HG02642 (cell line): ENCODE measurements around the gene AKAP7.

Source experiments
- ATAC-seq: cut with Tn5 transposase; IDR thresholded peaks from one replicate; pipeline ENCODE4 v1.9.1; 2021; ENCODE audit warnings: mild to moderate bottlenecking; ENCODE audit not compliant: unreplicated experiment, poor library complexity

AKAP7 gene

GRCh38 chr6:131197716-131198115, 62.4 kb downstream of the AKAP7 start:
- ATAC-seq = no peak

DNA sequence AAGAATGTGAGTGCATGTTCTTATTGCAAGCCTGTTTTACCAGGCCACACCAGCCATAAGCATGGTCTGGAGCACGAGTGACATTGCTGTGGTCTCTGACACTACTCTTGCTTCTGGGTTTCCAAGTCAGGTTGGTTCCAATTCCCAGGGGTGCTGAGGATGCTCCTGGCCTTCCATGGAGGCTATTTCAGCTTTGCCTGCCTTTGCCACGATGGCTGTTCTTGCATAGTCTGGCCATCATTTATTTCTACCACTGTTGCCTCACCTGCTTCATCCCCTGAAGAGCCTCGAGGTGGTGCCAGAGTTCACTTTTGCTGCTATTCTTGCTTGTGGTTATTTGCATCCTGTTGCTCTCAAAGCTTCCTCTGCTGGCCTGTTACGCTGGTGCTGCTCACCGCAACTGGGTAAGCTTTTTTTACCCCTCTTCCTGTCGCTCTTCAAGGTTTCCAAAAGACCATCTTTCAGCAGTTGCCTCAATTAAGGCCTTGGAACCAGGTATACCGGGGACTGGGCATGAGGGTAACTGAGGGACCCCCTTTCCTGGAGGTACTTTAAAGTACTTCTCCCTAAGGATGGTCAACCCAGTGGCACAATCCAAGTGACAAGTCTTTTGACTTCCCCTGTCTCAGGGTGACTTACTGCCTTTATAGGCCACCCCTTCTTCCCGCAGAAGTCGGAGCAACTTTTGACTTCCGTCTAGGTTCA, 64.5 kb downstream of the AKAP7 start:
- ATAC-seq = peak; percentile 100

GRCh38 chr6:131205481-131206244, 70.4 kb downstream of the AKAP7 start:
- ATAC-seq = no peak

DNA sequence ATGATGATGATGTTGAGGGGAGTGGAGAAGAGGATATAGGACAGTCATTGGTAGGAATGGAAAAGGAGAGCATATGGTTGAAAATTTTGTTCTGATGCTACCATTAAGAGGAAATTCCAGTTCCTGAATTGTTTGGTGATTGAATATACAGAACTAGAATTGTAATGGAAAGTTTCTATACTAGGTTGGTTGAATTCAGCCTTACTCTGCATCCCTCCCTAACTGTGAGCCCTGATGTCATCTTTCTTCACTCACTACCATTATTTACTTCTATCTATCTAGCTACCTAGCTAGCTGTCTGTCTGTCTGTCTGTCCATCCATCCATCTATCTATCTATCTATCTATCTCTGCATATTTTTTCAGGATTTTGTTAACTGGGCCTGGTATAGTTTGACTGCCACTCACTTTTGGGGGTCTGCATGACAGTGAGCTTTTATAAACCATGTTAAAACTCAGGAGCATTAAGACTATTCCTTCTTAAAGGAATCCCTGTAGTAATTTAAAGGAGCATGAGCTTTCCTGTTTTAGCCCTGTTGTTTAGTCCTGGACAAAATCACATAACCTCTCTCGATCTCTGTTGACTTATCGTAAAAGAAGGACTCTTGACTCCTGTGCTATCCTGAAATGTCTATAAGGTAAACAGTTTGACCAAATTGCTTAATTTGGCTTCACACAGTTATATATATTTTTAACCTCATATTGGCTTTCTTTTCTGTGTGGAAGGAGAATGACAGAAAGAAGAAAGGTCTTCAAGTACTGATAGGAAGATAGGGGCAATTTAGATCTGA, 71.4 kb downstream of the AKAP7 start:
- ATAC-seq = no peak

GRCh38 chr6:131208787-131209186, 73.5 kb downstream of the AKAP7 start:
- ATAC-seq = no peak

- no peak for ATAC-seq
These were observed 75.2 kb downstream of the AKAP7 start for GRCh38 chr6:131210469-131210868.

- no peak for ATAC-seq
These were observed 76.8 kb downstream of the AKAP7 start for GRCh38 chr6:131212024-131212423.

DNA sequence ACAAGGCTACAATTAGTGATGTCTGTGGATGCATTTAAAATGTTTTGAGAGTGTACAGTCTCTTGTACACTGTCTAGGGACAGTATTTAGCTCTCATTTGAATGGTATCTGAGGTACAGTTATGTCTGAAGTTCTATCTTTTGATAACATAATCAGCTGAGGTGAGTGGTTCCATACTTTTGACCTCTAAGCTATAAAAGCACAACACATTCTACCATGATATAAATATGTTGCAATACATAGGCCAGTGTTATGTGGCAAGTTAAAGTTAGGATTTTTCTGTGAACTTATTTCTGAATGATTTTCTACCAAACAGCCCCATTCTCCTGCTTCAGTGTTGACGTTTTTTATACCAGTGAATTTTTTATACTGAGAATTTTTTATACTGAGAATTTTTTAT, 77.6 kb downstream of the AKAP7 start:
- ATAC-seq = no peak

DNA sequence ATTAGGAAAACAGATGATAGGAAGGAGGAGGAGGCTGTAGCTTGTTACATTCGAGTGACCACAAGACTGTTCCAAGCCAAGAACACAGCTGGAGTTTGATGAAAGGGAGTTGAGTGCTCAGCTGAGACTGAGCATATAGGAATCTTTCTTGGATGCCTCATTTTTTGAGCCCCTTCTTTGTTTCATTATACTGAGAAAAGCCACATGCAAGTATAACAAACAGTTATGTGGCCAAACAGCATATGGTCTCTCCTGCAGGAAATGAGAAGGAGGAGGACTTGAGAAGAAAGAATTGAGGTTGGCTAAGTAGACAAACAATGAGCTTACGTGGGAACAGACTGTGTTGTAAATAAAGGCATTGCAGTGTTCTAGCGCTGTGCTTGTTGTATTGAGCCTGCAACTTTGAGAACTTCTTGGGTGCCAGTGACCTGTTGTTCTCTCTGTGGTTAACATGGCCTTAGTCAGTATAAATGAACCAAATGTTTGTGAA, 78.3 kb downstream of the AKAP7 start:
- ATAC-seq = no peak

GRCh38 chr6:131215219-131215618, 80.0 kb downstream of the AKAP7 start:
- ATAC-seq = no peak

DNA sequence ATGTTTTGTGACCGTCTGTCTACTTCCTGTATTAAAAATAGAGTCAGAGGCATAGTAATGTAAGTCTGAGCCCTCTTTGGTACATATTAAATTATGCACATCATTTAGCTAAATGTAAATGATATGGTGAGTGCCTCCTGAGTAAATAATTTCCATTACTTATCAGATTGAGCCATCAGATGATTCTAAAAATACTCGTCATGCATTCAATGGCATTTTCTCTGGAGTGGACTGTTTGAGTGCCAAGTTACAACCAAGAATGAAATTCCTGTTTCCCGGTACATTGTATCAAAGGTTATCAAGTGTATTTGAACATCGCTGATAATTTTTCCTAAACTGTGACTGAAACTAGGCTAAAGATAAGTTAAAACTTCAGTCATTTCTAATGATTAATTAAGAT, 81.0 kb downstream of the AKAP7 start:
- no peak for ATAC-seq

GRCh38 chr6:131222773-131223172, 87.5 kb downstream of the AKAP7 start:
- ATAC-seq = no peak

DNA sequence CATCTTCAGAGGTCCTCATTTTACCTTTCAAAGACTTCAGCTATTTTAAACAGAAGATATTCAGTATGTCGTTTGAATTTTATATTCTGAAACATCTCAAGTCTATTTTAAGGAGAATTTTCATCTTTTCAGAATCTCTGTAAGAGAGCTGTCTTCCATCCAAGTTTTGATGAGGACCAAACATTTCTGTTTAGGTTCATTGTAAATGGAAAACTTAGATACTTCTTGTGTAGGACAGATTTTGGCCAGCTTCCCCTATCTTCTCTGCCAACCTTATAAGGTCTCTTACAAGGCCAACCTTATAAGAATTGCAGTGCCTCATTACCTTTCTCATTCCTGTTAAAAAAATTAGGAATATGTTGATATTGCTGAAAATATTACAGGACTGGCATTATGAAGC, 88.1 kb downstream of the AKAP7 start:
- ATAC-seq = no peak

DNA sequence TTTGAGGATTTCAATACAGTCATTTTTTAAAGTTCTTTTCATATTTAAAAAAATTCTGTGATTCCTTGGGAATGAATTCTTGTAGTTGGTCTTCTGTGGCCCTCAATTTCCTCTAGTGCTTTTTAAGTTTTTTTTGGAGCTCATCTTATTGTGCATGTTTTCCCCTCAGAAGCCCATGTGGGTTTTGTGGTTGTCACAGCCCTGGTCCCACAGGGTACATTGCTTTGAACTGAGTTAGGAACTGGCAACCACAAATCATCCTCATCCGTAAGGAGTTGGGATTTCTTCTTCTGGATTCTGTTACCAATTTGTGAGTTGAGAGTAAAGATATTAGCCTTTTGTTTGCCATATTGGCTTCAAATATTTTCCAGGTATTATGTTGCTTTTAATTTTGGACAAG, 89.9 kb downstream of the AKAP7 start:
- no peak for ATAC-seq

GRCh38 chr6:131225959-131226358, 90.7 kb downstream of the AKAP7 start:
- no peak for ATAC-seq

- no peak for ATAC-seq
These were observed 91.3 kb downstream of the AKAP7 start for GRCh38 chr6:131226459-131227157.

GRCh38 chr6:131227158-131227543, 91.9 kb downstream of the AKAP7 start:
- no peak for ATAC-seq

DNA sequence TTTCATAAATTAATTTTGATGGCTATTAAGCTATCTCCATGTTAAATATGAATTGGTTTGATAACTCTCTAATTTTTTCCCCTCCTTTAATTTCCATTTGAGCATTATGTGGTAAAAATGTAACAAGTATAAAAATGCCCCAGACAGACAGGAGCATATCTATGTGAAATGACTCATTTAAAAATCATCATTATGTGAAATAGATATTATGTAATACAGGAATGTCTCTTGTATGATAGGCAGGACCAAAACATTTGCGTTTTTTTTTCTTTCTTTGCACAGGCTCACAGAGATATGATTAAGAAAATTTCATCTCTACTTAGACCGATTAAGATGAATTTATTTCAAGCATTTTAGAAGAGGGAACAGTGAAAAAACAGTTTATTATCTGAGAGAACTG, 95.8 kb downstream of the AKAP7 start:
- ATAC-seq = no peak

- no peak for ATAC-seq
These were observed 96.6 kb downstream of the AKAP7 start for GRCh38 chr6:131231891-131232290.

DNA sequence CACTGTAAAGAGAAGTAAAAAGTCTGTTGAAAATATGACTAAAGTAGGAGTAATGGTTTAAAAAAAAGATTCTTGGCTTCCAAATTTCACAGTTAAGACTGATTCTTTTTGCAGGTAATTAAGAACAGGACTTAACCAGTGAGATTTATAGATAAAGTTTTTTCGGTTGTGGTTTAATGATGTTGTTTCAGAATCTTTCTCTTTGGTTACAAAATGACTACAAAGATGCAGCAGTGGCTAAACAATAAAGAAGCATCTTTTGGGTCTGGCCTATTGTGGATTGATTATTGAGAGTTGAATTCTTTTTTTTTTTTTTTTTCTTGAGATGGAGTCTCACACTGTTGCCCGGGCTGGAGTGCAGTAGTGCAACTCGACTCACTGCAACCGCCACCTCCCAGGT, 109.7 kb downstream of the AKAP7 start:
- no peak for ATAC-seq
